HL-60 (cell line): ENCODE measurements around the gene ZNRF2.

Experiments used
- CTCF ChIP-seq: IDR thresholded peaks from one replicate; pipeline ENCODE4 v1.5.1; 2011; ENCODE audit warnings: low read length, control low read depth, inconsistent platforms; ENCODE audit not compliant: insufficient read depth
- POLR2AphosphoS5 ChIP-seq: IDR thresholded peaks from 2 replicates; pipeline ENCODE4 v1.6.1; 2012; ENCODE audit warnings: low read depth

DNA sequence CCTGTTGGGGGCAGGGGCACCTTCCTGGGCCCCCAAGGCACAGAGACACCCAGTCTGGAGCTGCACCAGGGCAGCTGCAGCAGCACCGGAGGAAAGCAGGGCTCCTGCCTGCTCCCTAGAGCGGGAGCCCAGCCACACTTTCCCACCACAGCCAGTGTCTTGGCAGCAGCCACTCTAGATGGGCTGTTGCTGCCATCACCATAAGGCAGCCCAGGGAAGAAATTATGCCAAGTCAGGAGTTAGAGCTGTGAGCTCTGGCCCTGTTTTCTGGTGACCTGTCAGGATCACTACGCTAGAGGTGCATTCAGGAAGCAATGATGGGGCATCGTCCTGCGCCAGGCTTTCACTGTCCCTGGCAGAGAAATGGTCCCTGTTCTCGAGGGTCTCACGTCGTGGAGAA is 38.0 kb upstream of the ZNRF2 start:
- no peak for TF ChIP-seq CTCF
- TF ChIP-seq POLR2AphosphoS5: no peak
